ENCODE measurements around the gene FUT9.
"Not testable (repeated sequence)": the region's sequence is repeated elsewhere in the genome, so short reads cannot be mapped to it uniquely, and the experiment has no call there.

Gene FUT9

DNA sequence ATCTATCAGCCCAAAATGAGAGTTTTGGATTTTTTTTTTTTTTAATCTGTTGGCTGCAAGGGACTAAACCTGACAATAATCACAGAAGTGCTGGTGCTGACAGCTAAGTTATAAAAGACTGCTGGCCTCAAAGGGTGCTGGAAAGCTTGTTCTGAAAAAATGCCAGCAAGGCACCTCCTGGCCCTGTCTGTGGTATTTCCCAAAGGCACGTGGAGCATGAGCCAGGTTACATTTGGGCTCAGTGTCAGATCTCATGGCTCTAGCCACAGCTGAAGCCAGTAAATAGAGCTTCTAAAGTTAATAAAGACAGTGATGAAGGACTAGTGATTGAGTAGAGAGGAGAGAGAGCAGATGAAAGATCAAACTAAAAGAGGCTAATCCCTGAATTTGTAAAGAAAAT is 178.9 kb downstream of the FUT9 start:
- FAIRE-seq, result no peak

DNA sequence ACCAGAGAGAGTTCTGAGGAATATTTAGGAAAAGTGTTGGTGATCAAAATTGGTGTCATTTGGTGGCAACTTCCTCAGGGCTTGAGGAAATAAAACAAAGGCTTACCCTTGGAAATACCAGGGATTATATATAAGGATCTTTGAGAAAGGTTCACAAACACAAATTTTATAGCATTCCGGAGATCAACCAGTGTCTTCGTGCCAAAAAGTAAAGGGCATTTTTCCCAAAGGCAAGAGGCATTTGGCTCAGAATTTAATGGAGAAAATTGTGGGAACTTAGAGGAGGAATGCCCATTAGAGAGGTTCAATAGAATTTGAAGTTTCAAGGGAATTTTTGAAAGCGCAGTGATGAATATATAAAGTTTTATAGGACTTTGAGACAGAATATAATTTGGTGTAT is 179.5 kb downstream of the FUT9 start:
- FAIRE-seq, result no peak

DNA sequence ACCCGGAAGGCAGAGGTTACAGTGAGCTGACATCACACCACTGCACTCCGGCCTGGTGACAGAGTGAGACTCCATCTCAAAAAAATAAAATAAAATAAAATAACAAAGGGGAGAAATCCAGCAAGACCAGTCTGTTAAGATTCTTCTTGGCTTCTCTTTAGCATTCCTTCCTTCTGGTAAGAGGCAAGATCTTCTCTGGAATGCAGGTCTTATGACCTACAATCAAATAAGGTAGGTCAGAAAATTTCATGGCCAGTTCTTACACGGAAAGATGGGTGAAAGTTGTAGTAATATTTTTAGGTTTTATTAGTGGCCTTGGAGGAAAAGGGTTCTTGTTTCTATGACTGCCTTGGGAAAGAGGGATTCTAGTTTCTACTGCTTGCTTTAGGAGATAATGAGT is 180.9 kb downstream of the FUT9 start:
- no peak for FAIRE-seq

DNA sequence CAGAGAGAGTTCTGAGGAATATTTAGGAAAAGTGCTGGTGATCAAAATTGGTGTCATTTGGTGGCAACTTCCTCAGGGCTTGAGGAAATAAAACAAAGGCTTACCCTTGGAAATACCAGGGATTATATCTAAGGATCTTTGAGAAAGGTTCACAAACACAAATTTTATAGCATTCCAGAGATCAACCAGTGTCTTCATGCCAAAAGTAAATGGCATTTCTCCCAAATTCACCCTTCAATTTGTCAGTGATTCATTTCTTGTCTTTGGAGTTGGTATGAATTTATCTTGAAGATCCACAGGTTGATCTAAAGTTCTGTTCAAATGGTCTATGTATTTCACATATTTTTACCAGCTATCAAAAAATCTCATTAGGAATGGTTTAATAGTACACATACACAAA is 181.5 kb downstream of the FUT9 start:
- FAIRE-seq, result no peak

DNA sequence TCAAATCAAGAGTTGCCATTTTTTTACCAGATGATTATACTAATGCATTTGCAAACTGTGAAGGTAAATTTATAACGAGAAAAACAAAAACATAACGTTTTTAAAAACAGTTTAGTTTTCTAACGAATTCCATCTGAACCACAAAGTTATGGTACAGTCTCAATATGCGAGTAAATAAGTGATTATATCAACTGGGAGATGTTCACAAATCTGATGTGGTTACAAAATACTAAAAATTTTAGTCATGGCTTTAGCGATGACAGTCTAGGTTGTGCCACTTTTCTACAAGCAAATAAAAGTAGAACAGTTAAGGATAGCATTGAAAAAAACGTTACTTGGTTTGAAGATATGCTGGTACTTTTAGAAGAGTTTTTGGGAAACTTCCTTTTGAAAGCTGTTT is 186.8 kb downstream of the FUT9 start:
- no peak for FAIRE-seq

DNA sequence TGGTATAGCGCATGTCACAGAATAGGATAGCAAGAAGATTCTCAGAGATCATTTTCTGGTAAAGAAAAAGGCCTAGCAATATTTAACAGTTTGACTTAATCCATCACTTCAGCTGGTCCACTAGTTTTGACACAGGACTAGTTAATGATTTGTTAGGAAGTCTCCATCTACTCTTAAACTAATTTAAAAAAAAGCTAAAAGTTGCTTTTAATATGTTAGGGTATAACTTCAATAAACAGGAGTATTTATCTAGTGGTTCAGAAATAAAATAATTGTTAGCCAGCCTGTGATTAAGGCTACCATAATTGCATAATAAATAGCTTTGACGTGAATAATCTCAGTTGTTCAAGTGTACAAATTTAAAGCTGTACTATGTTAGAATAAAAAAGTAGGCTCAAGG is 195.6 kb downstream of the FUT9 start:
- FAIRE-seq, result no peak

DNA sequence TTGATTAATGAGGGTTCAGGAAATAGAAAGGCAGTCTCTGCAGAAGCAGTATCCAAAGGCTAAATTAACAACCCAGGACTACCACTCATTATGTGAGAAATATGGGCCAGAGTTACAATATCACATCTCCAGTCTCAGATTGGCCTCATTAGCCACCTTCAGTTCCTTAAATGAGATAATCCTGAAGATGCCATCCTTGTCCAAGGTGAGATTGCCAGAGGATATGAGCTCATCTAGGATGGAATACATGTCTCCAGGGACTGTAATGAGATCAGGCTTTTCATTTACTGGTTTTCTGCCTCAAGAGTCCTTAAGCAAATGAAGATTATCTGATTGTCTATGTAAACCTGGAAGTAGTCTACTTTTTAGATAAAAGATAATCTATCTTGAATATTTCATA is 196.3 kb downstream of the FUT9 start:
- no peak for FAIRE-seq

DNA sequence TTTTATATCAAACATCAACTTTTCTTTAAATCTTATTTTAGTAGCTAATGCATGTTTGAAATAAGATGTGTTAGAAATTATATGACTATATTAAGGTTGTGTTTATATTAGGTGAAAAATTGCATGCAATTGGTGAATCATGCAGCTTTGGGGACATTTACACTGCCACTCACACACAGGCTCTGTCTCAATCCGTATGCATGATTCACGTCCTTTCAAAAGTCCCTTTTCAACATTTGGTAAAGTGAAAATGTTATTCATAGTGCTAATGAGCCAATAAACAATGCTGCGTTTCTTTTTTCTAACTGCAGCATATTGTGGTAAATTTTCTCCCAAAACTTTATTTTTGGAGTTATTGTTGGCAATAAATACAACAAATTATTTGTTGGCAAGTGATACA is 198.0 kb downstream of the FUT9 start:
- FAIRE-seq, result no peak

DNA sequence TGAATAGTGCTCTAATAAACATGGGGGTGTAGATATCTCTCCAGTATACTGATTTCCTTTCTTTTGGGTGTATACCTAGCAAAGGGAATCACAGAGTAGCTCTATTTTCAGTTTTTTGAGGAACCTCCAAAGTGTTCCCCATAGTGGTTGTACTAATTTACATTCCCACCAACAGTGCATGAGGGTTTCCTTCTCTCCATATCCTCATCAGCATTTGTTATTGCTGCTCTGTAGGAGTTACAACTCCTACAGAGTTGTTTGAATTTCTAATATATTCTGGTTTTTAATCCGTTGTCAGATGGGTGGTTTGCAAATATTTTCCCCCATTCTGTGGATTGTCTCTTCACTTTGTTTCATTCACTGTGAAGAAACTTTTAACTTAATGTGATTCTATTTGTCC is 207.9 kb downstream of the FUT9 start:
- no peak for FAIRE-seq

DNA sequence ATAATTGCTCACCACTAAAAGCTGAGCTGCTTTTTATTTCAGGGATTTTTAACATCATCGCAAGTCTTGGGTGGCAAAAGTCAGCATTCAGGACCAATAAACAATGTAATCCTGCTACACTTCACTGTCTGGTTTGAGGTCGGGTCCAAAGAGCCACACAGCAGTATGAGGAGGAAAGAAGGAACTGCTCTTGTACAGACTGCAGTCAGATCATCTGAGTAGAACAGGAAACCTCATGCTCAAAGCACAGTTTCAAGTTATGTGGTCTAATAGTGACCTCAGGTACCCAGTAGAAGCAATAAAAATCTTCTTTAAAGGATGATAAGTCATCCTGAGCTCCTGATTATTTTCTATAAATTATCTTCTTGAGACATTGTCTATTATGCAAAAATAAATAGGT is 211.4 kb downstream of the FUT9 start:
- FAIRE-seq, result no peak

DNA sequence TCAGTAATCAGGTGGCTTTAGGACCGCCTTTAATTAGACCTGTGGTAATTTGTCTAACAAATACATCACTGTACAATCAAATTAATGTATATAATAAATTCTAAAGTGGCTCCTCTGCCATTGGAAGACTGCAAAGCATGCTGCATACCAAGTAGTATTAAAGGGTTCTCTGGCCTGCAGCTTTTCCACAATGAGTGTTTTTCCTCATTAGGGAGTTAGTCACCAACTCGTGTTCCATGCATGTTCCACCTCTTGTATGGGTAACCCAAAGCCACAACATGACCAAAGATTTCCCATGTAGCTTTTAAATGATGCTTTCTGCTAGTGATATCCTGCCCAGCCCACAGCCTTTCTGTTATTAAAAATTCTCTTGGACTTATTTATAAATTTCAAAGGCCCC is 218.7 kb downstream of the FUT9 start:
- no peak for FAIRE-seq

DNA sequence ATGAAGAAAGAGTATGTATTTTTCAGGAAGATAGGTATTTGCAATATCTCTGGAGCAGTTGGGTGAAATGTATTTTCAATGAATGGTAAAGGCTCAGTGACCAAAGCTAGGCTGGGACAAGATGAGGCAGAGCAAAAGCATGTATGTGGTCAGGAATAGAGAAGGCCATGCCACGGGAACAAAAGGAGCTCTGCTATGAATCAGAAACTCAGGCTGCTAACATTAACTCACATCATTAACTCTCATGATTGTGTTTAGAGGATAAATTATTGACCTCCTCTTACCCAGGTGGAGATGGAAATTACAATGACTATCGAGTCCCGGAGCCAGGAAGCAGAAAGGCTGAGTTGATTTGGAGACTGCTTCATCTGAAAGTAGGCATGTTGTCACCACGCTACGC is 220.2 kb downstream of the FUT9 start:
- FAIRE-seq, result no peak

DNA sequence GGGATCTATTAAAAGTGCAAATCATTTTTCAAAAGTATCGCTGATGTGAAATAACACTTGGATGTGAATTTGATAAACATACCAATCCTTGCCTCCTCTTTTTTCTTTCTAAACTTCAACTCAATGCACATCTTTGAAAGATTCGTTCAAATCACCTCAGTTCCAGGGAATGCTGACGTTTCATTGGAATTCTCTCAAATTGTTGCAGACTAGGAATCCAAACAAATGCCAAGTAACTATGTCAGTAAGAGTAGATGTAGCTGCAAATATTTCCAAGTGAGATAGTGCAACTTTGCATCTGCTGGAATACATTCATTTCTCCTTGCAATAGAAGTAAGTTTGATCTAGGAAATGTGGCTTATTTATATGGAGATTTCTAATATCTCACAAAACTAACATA is 220.7 kb downstream of the FUT9 start:
- FAIRE-seq, result no peak

DNA sequence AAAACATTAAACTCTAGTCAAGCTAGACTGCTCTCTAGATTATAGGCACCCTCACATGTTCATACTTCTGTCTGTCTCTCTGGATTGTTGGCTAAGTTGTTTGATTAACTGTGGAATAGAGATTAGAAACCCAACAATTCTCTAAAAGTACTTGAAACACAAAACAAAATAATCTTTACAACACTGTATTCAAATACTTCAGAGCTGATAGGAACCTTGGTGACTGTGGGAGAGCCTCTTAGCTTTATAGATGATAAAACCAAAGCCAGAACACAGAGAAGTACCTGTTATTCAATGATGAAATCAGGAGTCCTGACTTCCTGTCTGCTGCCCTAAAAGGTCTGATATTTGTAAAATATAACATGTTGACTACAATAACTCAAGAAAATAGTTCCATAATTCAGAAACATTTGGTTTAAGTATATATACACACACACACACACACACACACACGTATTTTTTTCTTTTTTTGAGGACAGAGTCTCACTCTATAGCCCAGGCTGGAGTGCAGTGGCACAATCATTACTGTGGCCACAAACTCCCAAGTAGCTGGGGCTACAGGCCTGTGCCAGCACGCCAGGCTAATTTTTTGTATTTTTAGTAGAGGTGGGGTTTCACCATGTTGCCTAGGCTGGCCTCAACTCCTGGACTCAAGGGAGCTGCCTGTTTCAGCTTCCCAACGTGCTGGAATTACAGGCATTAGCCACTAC is 222.0 kb downstream of the FUT9 start:
- no peak for FAIRE-seq

DNA sequence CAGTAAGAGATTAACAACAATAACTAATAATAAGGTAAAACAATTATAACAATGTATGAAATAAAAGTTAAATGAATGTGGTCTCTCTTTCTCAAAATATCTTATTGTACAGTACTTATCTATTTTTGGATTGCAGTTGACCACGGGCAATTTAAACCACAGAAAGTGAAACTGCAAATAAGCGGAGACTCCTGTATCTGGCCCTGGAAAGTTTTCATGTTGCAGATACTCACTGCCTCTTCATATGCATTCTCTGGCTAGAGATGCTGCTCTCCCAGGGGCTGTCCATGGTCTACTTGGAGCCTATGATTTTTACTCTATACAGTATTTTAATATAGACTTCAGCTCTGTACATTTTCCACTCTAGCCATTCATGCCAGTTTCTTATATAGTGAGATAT is 230.8 kb downstream of the FUT9 start:
- FAIRE-seq, result peak; percentile 19

DNA sequence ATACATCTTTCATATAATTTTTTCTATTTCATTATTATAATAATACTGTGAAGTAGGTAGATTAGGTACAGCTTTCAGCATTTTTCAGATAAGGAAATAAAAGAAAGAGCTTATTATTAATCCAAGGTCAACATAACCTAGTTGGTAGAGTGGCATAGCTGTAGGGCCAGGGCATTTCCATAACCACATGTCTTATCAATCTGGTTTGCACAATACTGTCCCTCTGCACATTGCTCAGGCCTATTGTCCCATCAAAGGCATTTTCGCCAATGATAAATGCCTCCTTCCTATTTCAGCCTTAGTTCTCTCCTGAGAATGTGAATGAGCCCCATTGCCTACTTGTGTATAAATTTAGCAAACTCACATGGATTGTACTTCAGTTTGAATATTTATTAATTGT is 234.0 kb downstream of the FUT9 start:
- FAIRE-seq, result no peak

DNA sequence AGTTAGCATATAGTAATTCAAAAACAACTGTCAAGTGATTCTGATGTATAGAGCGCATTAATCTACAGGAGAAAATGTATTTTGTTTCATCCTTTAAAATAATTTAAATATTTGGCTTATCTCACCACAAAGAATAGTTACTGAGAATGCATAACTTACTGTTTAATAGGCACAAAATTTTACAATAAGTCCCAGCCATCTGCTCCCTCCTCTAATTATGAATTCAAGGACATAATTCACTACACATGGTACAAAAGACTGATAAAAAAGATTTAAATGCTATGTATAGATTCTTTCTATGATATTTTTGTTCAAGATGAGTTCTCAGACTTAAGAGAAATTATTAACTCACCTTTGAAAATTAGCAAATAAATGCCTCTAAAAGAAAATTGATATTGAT is 242.0 kb downstream of the FUT9 start:
- FAIRE-seq, result no peak

DNA sequence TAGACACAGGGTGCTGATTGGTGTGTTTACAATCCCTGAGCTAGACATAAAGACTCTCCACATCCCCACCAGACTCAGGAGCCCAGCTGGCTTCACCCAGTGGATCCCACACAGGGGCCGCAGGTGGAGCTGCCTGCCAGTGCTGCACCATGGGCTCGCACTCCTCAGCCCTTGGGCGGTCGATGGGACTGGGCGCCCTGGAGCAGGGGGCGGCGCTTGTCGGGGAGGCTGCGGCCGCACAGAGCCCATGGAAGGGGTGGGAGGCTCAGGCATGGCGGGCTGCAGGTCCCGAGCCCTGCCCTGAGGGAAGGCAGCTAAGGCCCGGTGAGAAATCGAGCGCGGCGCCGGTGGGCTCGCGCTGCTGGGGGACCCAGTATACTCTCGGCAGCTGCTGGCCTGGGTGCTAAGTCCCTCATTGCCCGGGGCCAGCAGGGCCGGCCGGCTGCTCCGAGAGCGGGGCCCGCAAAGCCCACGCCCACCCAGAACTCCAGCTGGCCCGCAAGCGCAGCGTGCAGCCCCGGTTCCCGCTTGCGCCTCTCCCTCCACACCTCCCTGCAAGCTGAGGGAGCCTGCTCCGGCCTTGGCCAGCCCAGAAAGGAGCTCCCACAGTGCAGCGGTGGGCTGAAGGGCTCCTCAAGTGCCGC is 245.1 kb downstream of the FUT9 start:
- FAIRE-seq, result not testable (repeated sequence)

Measured in A204.1 (cell line).